ENCODE results near the gene CDH4.

GRCh38 chr20:61492065-61492464 is 240.0 kb downstream of the CDH4 start:
- no peak for TF ChIP-seq CTCF (IDR thresholded peaks at IDR 0.05)
- no peak for TF ChIP-seq EZH2 (IDR thresholded peaks at IDR 0.05; ENCODE audit: borderline replicate concordance, insufficient read depth, low read depth, low read length, poor library complexity, severe bottlenecking)

Data from B cell (primary cell).